HG02938 (cell line): ENCODE data around the gene CCDC12.

Experiments used
- ATAC-seq: cut with Tn5 transposase; IDR thresholded peaks from one replicate; pipeline ENCODE4 v1.9.1; 2021; ENCODE audit warnings: mild to moderate bottlenecking, moderate library complexity; ENCODE audit not compliant: unreplicated experiment

CCDC12 gene

GRCh38 chr3:46908986-46909534 lies 67.5 kb downstream of the CCDC12 start:
- ATAC-seq: no peak

- no peak for ATAC-seq
These were observed 68.1 kb downstream of the CCDC12 start for GRCh38 chr3:46908294-46908985.

- ATAC-seq: no peak
These were observed 68.6 kb downstream of the CCDC12 start for GRCh38 chr3:46907960-46908293.

GRCh38 chr3:46907271-46907670 lies 69.3 kb downstream of the CCDC12 start:
- ATAC-seq: no peak

- no peak for ATAC-seq
These were observed 70.0 kb downstream of the CCDC12 start for GRCh38 chr3:46906471-46907058.

GRCh38 chr3:46905661-46906451 lies 70.7 kb downstream of the CCDC12 start:
- no peak for ATAC-seq

GRCh38 chr3:46905213-46905560 lies 71.4 kb downstream of the CCDC12 start:
- ATAC-seq: no peak

- no peak for ATAC-seq
These were observed 72.0 kb downstream of the CCDC12 start for GRCh38 chr3:46904303-46905212.

GRCh38 chr3:46903341-46904302 lies 72.9 kb downstream of the CCDC12 start:
- ATAC-seq: no peak

GRCh38 chr3:46902188-46902631 lies 74.3 kb downstream of the CCDC12 start:
- ATAC-seq: no peak

GRCh38 chr3:46901591-46902187 lies 74.9 kb downstream of the CCDC12 start:
- no peak for ATAC-seq

- ATAC-seq: no peak
These were observed 75.5 kb downstream of the CCDC12 start for GRCh38 chr3:46901061-46901460.

- no peak for ATAC-seq
These were observed 76.2 kb downstream of the CCDC12 start for GRCh38 chr3:46900356-46900755.

- no peak for ATAC-seq
These were observed 76.6 kb downstream of the CCDC12 start for GRCh38 chr3:46900007-46900292.

GRCh38 chr3:46899151-46900006 lies 77.2 kb downstream of the CCDC12 start:
- ATAC-seq: no peak

GRCh38 chr3:46898321-46899150 lies 78.0 kb downstream of the CCDC12 start:
- ATAC-seq: no peak

GRCh38 chr3:46897829-46898320 lies 78.7 kb downstream of the CCDC12 start:
- ATAC-seq: no peak

GRCh38 chr3:46897031-46897430 lies 79.5 kb downstream of the CCDC12 start:
- no peak for ATAC-seq
